ENCODE data around the gene TPD52L3. TPM values are rescaled to one million over a fixed set of nuclear protein-coding genes. Genes with fewer than 3 reads are reported as not detected.

Gene TPD52L3
- total RNA-seq: not detected in 2 replicates

DNA sequence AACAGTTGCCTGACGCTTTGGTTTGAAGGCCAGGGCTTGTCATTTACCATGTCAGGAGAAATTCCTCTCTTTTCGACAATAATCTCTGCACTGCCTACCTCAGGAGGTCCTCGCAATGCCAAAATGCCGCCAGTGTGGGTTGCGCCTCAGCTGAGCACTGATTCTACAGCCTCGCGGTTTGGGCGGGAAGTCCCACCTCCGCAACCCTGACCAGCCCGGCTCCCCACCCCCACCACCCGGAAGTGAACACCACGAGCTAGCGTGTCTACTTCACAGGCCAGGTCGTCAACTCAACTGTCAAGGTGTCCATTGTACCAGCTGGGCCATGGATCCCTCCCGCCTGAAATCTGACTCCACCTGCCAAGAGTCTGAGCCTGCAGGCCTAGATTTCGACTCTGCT, at the start of gene TPD52L3:
Gene TPD52L3 (plus strand): TSS at position 273 of the 400 bp plus-strand sequence. CDS start 221 bp downstream, outside the sequence.

Other genes starting within 250 kb of the TPD52L3 start
- gene IL33, start 112.6 kb upstream of the TPD52L3 start, total RNA-seq: 8.2 and 45.9 TPM in 2 replicates
- 168 and 174 TPM in 2 replicates for gene UHRF2, start 84.8 kb downstream of the TPD52L3 start, total RNA-seq